SK-N-SH (cell line): ENCODE data around the gene OSBPL10. TPM values are rescaled to one million over a fixed set of nuclear protein-coding genes. Genes with fewer than 3 reads are reported as not detected.

Experiments used
- CTCF ChIA-PET: fragments of 300-600, 350-600 bp; formaldehyde crosslinking; extraction: SDS; loops from one replicate; lab custom pipeline; 2021; lab: Yijun Ruan, JAX
- POLR2A ChIA-PET: fragments of 350-600 bp; sonication (Branson Sonifier 250); formaldehyde crosslinking; extraction: SDS; loops from one replicate; lab custom pipeline; 2020; ENCODE audit warnings: antibody characterized with exemption, inconsistent platforms; lab: Yijun Ruan, JAX
- DNase-seq: peaks from one replicate; pipeline ENCODE4 v3.0.0; 2012
- H2AFZ ChIP-seq: fragments of 200-600 bp; sonication (generic); 2 replicates; pipeline ENCODE4 v1.8.1; 2016; ENCODE audit warnings: antibody characterized with exemption, mild to moderate bottlenecking, low read depth
- H3F3A ChIP-seq: fragments of 200-600 bp; sonication (generic); replicated peaks from 2 replicates; pipeline ENCODE3; 2016; ENCODE audit warnings: antibody characterized with exemption, mild to moderate bottlenecking; ENCODE audit not compliant: insufficient read depth
- H3K27ac ChIP-seq, 2 experiments: fragments of 200-500 bp in 1 of 2; fragments of 200-600 bp in 1 of 2; sonication (Bioruptor generic) in 1 of 2; sonication (generic), shearing (Covaris generic) in 1 of 2; 2 replicates each; pipeline versions ENCODE4 v1.5.1 to v1.6.1; 2014 to 2016; ENCODE audit warnings: low read depth in 2 of 2, inconsistent platforms in 1 of 2, low read length in 1 of 2, mild to moderate bottlenecking in 1 of 2, mixed read lengths in 1 of 2
- H3K27me3 ChIP-seq: fragments of 200-600 bp; sonication (generic), shearing (Covaris generic); 2 replicates; pipeline ENCODE4 v1.6.1; 2016; ENCODE audit warnings: mixed run types; ENCODE audit not compliant: insufficient read depth
- H3K36me3 ChIP-seq, 2 experiments: fragments of 200-500 bp in 1 of 2; fragments of 200-600 bp in 1 of 2; sonication (Bioruptor generic) in 1 of 2; sonication (generic) in 1 of 2; replicated peaks in 1 of 2; 2 replicates each; pipeline versions ENCODE3 to v1.5.1; 2014 to 2016; ENCODE audit warnings: low read length in 1 of 2, mild to moderate bottlenecking in 1 of 2; ENCODE audit not compliant: insufficient read depth in 2 of 2, control insufficient read depth in 1 of 2
- H3K4me1 ChIP-seq, 2 experiments: fragments of 200-500 bp in 1 of 2; fragments of 200-600 bp in 1 of 2; sonication (Bioruptor generic) in 1 of 2; sonication (generic), shearing (Covaris generic) in 1 of 2; 2 replicates each; pipeline versions ENCODE4 v1.5.1 to v1.6.1; 2014 to 2016; ENCODE audit warnings: low read depth in 1 of 2, low read length in 1 of 2, mixed run types in 1 of 2; ENCODE audit not compliant: insufficient read depth in 2 of 2, control insufficient read depth in 1 of 2
- H3K4me2 ChIP-seq: fragments of 200-600 bp; sonication (generic), shearing (Covaris generic); 2 replicates; pipeline ENCODE4 v1.6.1; 2017; ENCODE audit warnings: mixed run types
- H3K4me3 ChIP-seq, 2 experiments: fragments of 200-500 bp in 1 of 2; fragments of 200-600 bp in 1 of 2; sonication (Bioruptor generic) in 1 of 2; sonication (generic), shearing (Covaris generic) in 1 of 2; 2 replicates each; pipeline versions ENCODE4 v1.5.1 to v1.8.1; 2014 to 2016; ENCODE audit warnings: low read depth in 2 of 2, inconsistent platforms in 1 of 2, low read length in 1 of 2, mild to moderate bottlenecking in 1 of 2, mixed read lengths in 1 of 2, moderate library complexity in 1 of 2
- H3K79me2 ChIP-seq: fragments of 200-600 bp; sonication (generic); 2 replicates; pipeline ENCODE4 v1.8.1; 2017; ENCODE audit warnings: mild to moderate bottlenecking; ENCODE audit not compliant: insufficient read depth
- H3K9ac ChIP-seq: fragments of 200-600 bp; sonication (generic); 2 replicates; pipeline ENCODE4 v1.6.1; 2017; ENCODE audit warnings: mixed run types
- H3K9me2 ChIP-seq: fragments of 200-600 bp; sonication (generic); 2 replicates; pipeline ENCODE4 v1.6.1; 2017; ENCODE audit warnings: mixed run types
- H3K9me3 ChIP-seq: fragments of 200-600 bp; sonication (generic); 2 replicates; pipeline ENCODE4 v1.6.1; 2017; ENCODE audit warnings: mixed run types, mild to moderate bottlenecking, moderate library complexity
- H4K20me1 ChIP-seq: fragments of 200-600 bp; sonication (generic); 2 replicates; pipeline ENCODE4 v1.6.1; 2017; ENCODE audit warnings: mild to moderate bottlenecking, mixed run types; ENCODE audit not compliant: insufficient read depth
- CHD2 ChIP-seq: fragments of 150-350 bp; IDR thresholded peaks from 2 replicates; pipeline ENCODE4 v1.6.1; 2018; ENCODE audit warnings: low read length; ENCODE audit not compliant: partially characterized antibody
- FOXJ3 ChIP-seq: sonication (generic); formaldehyde crosslinking; IDR thresholded peaks from 2 replicates; pipeline ENCODE4 v1.5.1; 2020; ENCODE audit warnings: mild to moderate bottlenecking, missing genetic modification reagents
- FOXM1 ChIP-seq: IDR thresholded peaks from 2 replicates; pipeline ENCODE4 v1.4.0; 2012; ENCODE audit warnings: low read depth, mild to moderate bottlenecking
- JUND ChIP-seq: IDR thresholded peaks from 2 replicates; pipeline ENCODE4 v1.4.0; 2012
- MXI1 ChIP-seq: IDR thresholded peaks from 2 replicates; pipeline ENCODE4 v1.6.1; 2012; ENCODE audit warnings: mild to moderate bottlenecking, low read depth, low read length, improper control_type of control experiment
- NFIC ChIP-seq: IDR thresholded peaks from 2 replicates; pipeline ENCODE4 v1.4.0; 2012; ENCODE audit warnings: borderline replicate concordance
- NRF1 ChIP-seq: IDR thresholded peaks from 2 replicates; pipeline ENCODE4 v1.6.1; 2012; ENCODE audit warnings: low read depth, mild to moderate bottlenecking, low read length
- POLR2AphosphoS5 ChIP-seq: IDR thresholded peaks from 2 replicates; pipeline ENCODE4 v1.6.1; 2012; ENCODE audit warnings: low read depth, low read length
- RAD21 ChIP-seq: IDR thresholded peaks from 2 replicates; pipeline ENCODE4 v1.6.1; 2012; ENCODE audit warnings: mild to moderate bottlenecking, low read length
- RXRA ChIP-seq: IDR thresholded peaks from 2 replicates; pipeline ENCODE4 v1.4.0; 2012; ENCODE audit warnings: low read depth, mild to moderate bottlenecking, borderline replicate concordance
- SIN3A ChIP-seq: IDR thresholded peaks from 2 replicates; pipeline ENCODE4 v1.6.1; 2012; ENCODE audit warnings: low read depth, mild to moderate bottlenecking, low read length, moderate library complexity, borderline replicate concordance
- TAF1 ChIP-seq: IDR thresholded peaks from 2 replicates; pipeline ENCODE4 v1.6.1; 2012; ENCODE audit warnings: low read depth, mild to moderate bottlenecking, low read length, moderate library complexity, borderline replicate concordance
- TCF12 ChIP-seq: IDR thresholded peaks from 2 replicates; pipeline ENCODE4 v1.4.0; 2012
- YY1 ChIP-seq: IDR thresholded peaks from 2 replicates; pipeline ENCODE4 v1.4.0; 2012; ENCODE audit warnings: low read depth, mild to moderate bottlenecking
- WGBS: methylation state at CpG from one replicate; pipeline ENCODE4 v1.1.6; 2017; ENCODE audit warnings: low lambda C conversion rate; 5-methylcytosine and 5-hydroxymethylcytosine counted together
- polyA plus RNA-seq, 3 experiments: library from polyadenylated mRNA; depleted of rRNA; stranded (reverse); fragments of >200 nt; gene quantifications; 2 replicates each; pipeline ENCODE4 v1.2.3, GENCODE V29; 2012
- TF ChIP-seq, protein P1 (sequence below): IDR thresholded peaks from 2 replicates; pipeline ENCODE4 v1.4.0; 2012; ENCODE audit warnings: low read depth, borderline replicate concordance
- TF ChIP-seq, protein P2 (sequence below): fragments of 150-350 bp; IDR thresholded peaks from 2 replicates; pipeline ENCODE4 v1.6.1; 2016; ENCODE audit warnings: mild to moderate bottlenecking, low read depth, low read length
- TF ChIP-seq, protein P3 (sequence below): IDR thresholded peaks from 2 replicates; pipeline ENCODE4 v1.4.0; 2012; ENCODE audit warnings: low read depth, borderline replicate concordance

OSBPL10 gene
- polyA plus RNA-seq, 1 of the 3 experiments (the other 2 are of a cell fraction), result 0.12 TPM

DNA sequence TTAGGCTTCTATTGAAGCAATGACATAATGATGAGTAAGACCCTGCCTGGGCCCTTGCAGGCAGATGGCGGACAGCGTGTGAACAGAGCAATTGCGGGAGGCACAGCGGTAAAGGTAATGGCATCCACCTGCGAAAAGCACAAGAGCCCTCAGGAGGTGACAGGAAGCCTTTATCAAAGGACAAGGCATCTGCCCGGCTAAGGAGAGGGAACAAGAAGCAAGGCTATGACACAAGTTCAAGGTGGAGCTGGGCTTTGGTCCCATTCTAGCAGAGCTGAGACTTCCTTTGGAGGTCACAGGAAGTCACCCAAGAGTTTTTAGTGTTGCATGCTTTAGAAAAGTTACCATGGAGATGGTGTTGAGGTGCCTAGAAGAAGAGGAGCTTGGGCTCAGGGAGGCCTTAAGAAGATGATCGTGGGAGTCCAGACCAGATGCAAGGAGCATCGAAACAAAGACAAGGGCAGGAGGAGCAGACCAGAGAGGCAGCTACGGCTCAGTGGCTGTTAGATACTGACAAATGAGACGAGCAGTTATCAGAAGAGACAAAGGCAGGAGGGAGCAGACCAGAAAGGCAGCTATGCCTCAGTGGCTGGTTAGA, 34.5 kb downstream of the OSBPL10 start:
- Histone ChIP-seq H3K4me2 (no peak overlapping the region), H3K4me1 (no peaks in the 10 kb centered on the region), H3K9ac (no peak overlapping the region), H3K36me3 (no peaks in the 10 kb centered on the region), H3K27ac (no peak overlapping the region), H4K20me1 (no peaks in the 10 kb centered on the region), H3K4me3 (no peak overlapping the region), H3K79me2 (no peaks in the 10 kb centered on the region), H3K27me3 (no peaks in the 10 kb centered on the region), H2AFZ (no peak overlapping the region), H3K9me3 (no peaks in the 10 kb centered on the region), H3K9me2 (no peaks in the 10 kb centered on the region), H3F3A (no peaks in the 10 kb centered on the region)
- ChIA-PET POLR2A (no interaction called here), CTCF (no interaction called here)
- TF ChIP-seq, protein P1, sequence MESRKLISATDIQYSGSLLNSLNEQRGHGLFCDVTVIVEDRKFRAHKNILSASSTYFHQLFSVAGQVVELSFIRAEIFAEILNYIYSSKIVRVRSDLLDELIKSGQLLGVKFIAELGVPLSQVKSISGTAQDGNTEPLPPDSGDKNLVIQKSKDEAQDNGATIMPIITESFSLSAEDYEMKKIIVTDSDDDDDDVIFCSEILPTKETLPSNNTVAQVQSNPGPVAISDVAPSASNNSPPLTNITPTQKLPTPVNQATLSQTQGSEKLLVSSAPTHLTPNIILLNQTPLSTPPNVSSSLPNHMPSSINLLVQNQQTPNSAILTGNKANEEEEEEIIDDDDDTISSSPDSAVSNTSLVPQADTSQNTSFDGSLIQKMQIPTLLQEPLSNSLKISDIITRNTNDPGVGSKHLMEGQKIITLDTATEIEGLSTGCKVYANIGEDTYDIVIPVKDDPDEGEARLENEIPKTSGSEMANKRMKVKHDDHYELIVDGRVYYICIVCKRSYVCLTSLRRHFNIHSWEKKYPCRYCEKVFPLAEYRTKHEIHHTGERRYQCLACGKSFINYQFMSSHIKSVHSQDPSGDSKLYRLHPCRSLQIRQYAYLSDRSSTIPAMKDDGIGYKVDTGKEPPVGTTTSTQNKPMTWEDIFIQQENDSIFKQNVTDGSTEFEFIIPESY, result no peak
- TF ChIP-seq RXRA (no peak), YY1 (no peak), TAF1 (no peak), NFIC (no peak), JUND (no peak), RAD21 (no peak), FOXJ3 (no peak), FOXM1 (no peak), SIN3A (no peak), NRF1 (no peak), MXI1 (no peak)
- TF ChIP-seq, protein P2, sequence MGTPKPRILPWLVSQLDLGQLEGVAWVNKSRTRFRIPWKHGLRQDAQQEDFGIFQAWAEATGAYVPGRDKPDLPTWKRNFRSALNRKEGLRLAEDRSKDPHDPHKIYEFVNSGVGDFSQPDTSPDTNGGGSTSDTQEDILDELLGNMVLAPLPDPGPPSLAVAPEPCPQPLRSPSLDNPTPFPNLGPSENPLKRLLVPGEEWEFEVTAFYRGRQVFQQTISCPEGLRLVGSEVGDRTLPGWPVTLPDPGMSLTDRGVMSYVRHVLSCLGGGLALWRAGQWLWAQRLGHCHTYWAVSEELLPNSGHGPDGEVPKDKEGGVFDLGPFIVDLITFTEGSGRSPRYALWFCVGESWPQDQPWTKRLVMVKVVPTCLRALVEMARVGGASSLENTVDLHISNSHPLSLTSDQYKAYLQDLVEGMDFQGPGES, result no peak
- TF ChIP-seq, protein P3, sequence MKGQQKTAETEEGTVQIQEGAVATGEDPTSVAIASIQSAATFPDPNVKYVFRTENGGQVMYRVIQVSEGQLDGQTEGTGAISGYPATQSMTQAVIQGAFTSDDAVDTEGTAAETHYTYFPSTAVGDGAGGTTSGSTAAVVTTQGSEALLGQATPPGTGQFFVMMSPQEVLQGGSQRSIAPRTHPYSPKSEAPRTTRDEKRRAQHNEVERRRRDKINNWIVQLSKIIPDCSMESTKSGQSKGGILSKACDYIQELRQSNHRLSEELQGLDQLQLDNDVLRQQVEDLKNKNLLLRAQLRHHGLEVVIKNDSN, result no peak
- 65% methylated on average over 10 of the region's 10 CpGs for WGBS
- DNase-seq, result no peak

DNA sequence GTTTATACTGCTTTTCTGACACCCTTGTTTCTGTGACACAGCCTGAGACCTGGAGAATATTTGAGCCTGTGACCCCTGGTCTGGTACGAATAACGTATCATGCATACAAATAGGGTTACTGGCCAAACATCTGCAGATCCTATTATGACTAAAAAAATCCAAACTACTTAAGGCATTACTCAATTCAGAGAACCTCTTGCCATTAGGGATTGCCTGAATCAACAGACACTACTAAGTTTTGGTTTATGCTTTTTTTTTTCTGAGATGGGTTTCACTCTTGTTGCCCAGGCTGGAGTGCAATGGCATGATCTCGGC, 35.4 kb downstream of the OSBPL10 start:
- Histone ChIP-seq H3K27ac (no peak overlapping the region), H3F3A (no peaks in the 10 kb centered on the region), H3K27me3 (no peaks in the 10 kb centered on the region), H3K79me2 (no peaks in the 10 kb centered on the region), H4K20me1 (no peaks in the 10 kb centered on the region), H3K4me1 (no peaks in the 10 kb centered on the region), H3K4me3 (no peak overlapping the region), H3K9ac (no peak overlapping the region)
- POLR2A ChIA-PET, result no interaction called here
- no peak for TF ChIP-seq CHD2
- no peak for TF ChIP-seq POLR2AphosphoS5
- TF ChIP-seq NFIC, result no peak
- TF ChIP-seq RXRA, result no peak
- TF ChIP-seq TCF12, result no peak
- TF ChIP-seq, all 33 proteins: peak for 0
- CTCF ChIA-PET, result no interaction called here
- Histone ChIP-seq H2AFZ (no peak overlapping the region), H3K9me3 (no peaks in the 10 kb centered on the region), H3K36me3 (no peaks in the 10 kb centered on the region), H3K9me2 (no peaks in the 10 kb centered on the region), H3K4me2 (no peak overlapping the region)
- DNase-seq, result no peak
- 56% methylated on average over 3 of the region's 3 CpGs for WGBS
